Liver (tissue), 9 donors: ENCODE data around the gene TBCD. TPM values are rescaled to one million over a fixed set of nuclear protein-coding genes. Genes with fewer than 3 reads are reported as not detected.

Source experiments
- DNase-seq: peaks from one replicate; pipeline ENCODE4 v3.0.0-alpha.2; 2017; ENCODE audit warnings: low spot score
- H3K27ac ChIP-seq, 2 donors: one replicate each; pipeline ENCODE4 v1.7.0; 2013; ENCODE audit warnings: inconsistent platforms in 2 of 2, low read length in 2 of 2, control low read depth in 1 of 2, low read depth in 1 of 2, mild to moderate bottlenecking in 1 of 2
- H3K27me3 ChIP-seq, 4 donors: one replicate each; pipeline versions ENCODE4 v1.6.1 to v1.7.0; 2013; ENCODE audit warnings: low read length in 3 of 4, inconsistent platforms in 1 of 4, mild to moderate bottlenecking in 1 of 4, moderate library complexity in 1 of 4; ENCODE audit not compliant: control insufficient read depth in 4 of 4, insufficient read depth in 4 of 4
- H3K36me3 ChIP-seq, 4 donors: one replicate each; pipeline versions ENCODE4 v1.6.1 to v1.7.0; 2013; ENCODE audit warnings: low read length in 3 of 4, mild to moderate bottlenecking in 3 of 4, low read depth in 1 of 4, moderate library complexity in 1 of 4; ENCODE audit not compliant: control insufficient read depth in 4 of 4, insufficient read depth in 3 of 4
- H3K4me1 ChIP-seq, 4 donors: one replicate each; pipeline versions ENCODE4 v1.6.1 to v1.7.0; 2013; ENCODE audit warnings: low read length in 3 of 4, mild to moderate bottlenecking in 3 of 4, moderate library complexity in 1 of 4; ENCODE audit not compliant: control insufficient read depth in 4 of 4, insufficient read depth in 4 of 4
- H3K4me3 ChIP-seq, 3 donors: one replicate each; pipeline versions ENCODE4 v1.6.1 to v1.7.0; 2013; ENCODE audit warnings: low read length in 3 of 3, control low read depth in 1 of 3, low read depth in 1 of 3, mild to moderate bottlenecking in 1 of 3
- H3K9ac ChIP-seq, 2 donors: one replicate each; pipeline ENCODE4 v1.7.0; 2013; ENCODE audit warnings: low read length in 2 of 2, mild to moderate bottlenecking in 2 of 2, moderate library complexity in 2 of 2, control low read depth in 1 of 2, low read depth in 1 of 2
- H3K9me3 ChIP-seq, 4 donors: one replicate each; pipeline versions ENCODE4 v1.6.1 to v1.7.0; 2013; ENCODE audit warnings: low read length in 3 of 4; ENCODE audit not compliant: control insufficient read depth in 4 of 4
- ATF3 ChIP-seq: IDR thresholded peaks from 2 replicates; pipeline ENCODE4 v1.6.1; 2016; ENCODE audit warnings: antibody characterized with exemption
- CTCF ChIP-seq: fragments of 150-350 bp; IDR thresholded peaks from 2 replicates; pipeline ENCODE4 v1.5.1; 2017; ENCODE audit warnings: improper control_type of control experiment, low read depth, low read length; ENCODE audit not compliant: missing input control
- EGR1 ChIP-seq, 2 donors: IDR thresholded peaks; 2 replicates each; pipeline ENCODE4 v1.6.1; 2016 to 2018; ENCODE audit warnings: antibody characterized with exemption in 2 of 2, low read depth in 2 of 2
- FOXA1 ChIP-seq: IDR thresholded peaks from 2 replicates; pipeline ENCODE4 v1.6.1; 2016; ENCODE audit warnings: antibody characterized with exemption
- FOXA2 ChIP-seq: IDR thresholded peaks from 2 replicates; pipeline ENCODE4 v1.6.1; 2016; ENCODE audit warnings: antibody characterized with exemption
- GABPA ChIP-seq, 2 donors: IDR thresholded peaks in 1 of 2; conservative IDR thresholded peaks in 1 of 2; 2 replicates each; pipeline ENCODE4 v1.6.1; 2016; ENCODE audit warnings: antibody characterized with exemption in 2 of 2, mild to moderate bottlenecking in 1 of 2, moderate library complexity in 1 of 2
- HNF4A ChIP-seq, 2 donors: conservative IDR thresholded peaks; 2 replicates each; pipeline ENCODE4 v1.6.1; 2016; ENCODE audit warnings: antibody characterized with exemption in 2 of 2, mild to moderate bottlenecking in 2 of 2
- HNF4G ChIP-seq: IDR thresholded peaks from 2 replicates; pipeline ENCODE4 v1.6.1; 2016; ENCODE audit warnings: antibody characterized with exemption
- JUND ChIP-seq, 2 donors: IDR thresholded peaks; 2 replicates each; pipeline ENCODE4 v1.6.1; 2016; ENCODE audit warnings: antibody characterized with exemption in 2 of 2
- MAX ChIP-seq: IDR thresholded peaks from 2 replicates; pipeline ENCODE4 v1.6.1; 2016; ENCODE audit warnings: antibody characterized with exemption
- NR2F2 ChIP-seq: IDR thresholded peaks from 2 replicates; pipeline ENCODE4 v1.6.1; 2016; ENCODE audit warnings: antibody characterized with exemption
- RAD21 ChIP-seq, 2 donors: IDR thresholded peaks; 2 replicates each; pipeline ENCODE4 v1.6.1; 2016; ENCODE audit warnings: antibody characterized with exemption in 2 of 2, mild to moderate bottlenecking in 2 of 2
- RXRA ChIP-seq, 2 donors: IDR thresholded peaks; 2 replicates each; pipeline ENCODE4 v1.6.1; 2017 to 2018; ENCODE audit warnings: antibody characterized with exemption in 2 of 2, mild to moderate bottlenecking in 1 of 2
- SP1 ChIP-seq: IDR thresholded peaks from 2 replicates; pipeline ENCODE4 v1.6.1; 2018; ENCODE audit warnings: antibody characterized with exemption, mild to moderate bottlenecking
- TAF1 ChIP-seq: conservative IDR thresholded peaks from 2 replicates; pipeline ENCODE4 v1.6.1; 2016; ENCODE audit warnings: antibody characterized with exemption, mild to moderate bottlenecking
- YY1 ChIP-seq: IDR thresholded peaks from 2 replicates; pipeline ENCODE4 v1.6.1; 2016; ENCODE audit warnings: antibody characterized with exemption, mild to moderate bottlenecking
- WGBS: extraction: QIAGEN DNeasy Blood & Tissue Kit; methylation state at CpG from one replicate; pipeline ENCODE4 v1.1.7; 2013; 5-methylcytosine and 5-hydroxymethylcytosine counted together
- polyA plus RNA-seq, 2 donors: library from polyadenylated mRNA; stranded (reverse) in 1 of 2; unstranded in 1 of 2; fragments of 200-250 nt in 1 of 2; fragments of >200 nt in 1 of 2; fragmentation: Nextera tagmentation in 1 of 2; extraction: Ambion mirVana in 1 of 2; gene quantifications; one replicate each; pipeline versions ENCODE4 v1.2.1 to v1.2.3, GENCODE V29; 2013 to 2015
- total RNA-seq, 2 donors: library from RNA; depleted of rRNA; stranded (reverse); fragments of >200 nt; gene quantifications; one replicate each; pipeline ENCODE4 v1.2.3, GENCODE V29; 2014
- donor health status: healthy.
- donor health status: healthy.
- donor health status: healthy.
- donor health status: healthy.
- donor health status: healthy.

The TBCD gene
- total and polyA plus RNA-seq, 4 donors = 29.8 to 42.2 (median 33.0) TPM

GRCh38 chr17:82938486-82938872, 186.6 kb downstream of the TBCD start:
- Histone ChIP-seq H3K9me3 (no peaks in the 10 kb centered on the region), H3K4me1 (no peaks in the 10 kb centered on the region), H3K27ac (no peak overlapping the region), H3K27me3 (no peaks in the 10 kb centered on the region), H3K9ac (no peak overlapping the region), H3K4me3 (no peak overlapping the region), H3K36me3 (peaks cover 4 to 65% (median 14%) of the 10 kb centered on the region in 4 donors)
- no peak for TF ChIP-seq JUND (IDR thresholded peaks at IDR 0.05)
- no peak for TF ChIP-seq ATF3
- no peak for TF ChIP-seq HNF4A (conservative IDR thresholded peaks at IDR 0.05)
- TF ChIP-seq MAX = no peak
- no peak for TF ChIP-seq TAF1
- TF ChIP-seq GABPA (IDR thresholded peaks at IDR 0.05 in 1 of 2, conservative IDR thresholded peaks at IDR 0.05 in 1 of 2) = no peak
- no peak for TF ChIP-seq NR2F2
- TF ChIP-seq RXRA (IDR thresholded peaks at IDR 0.05) = no peak
- WGBS = 94% methylated on average over 8 of the region's 8 CpGs
- no peak for DNase-seq

- Histone ChIP-seq H3K27ac (no peak overlapping the region), H3K4me1 (no peaks in the 10 kb centered on the region), H3K27me3 (no peaks in the 10 kb centered on the region), H3K4me3 (no peak overlapping the region), H3K9me3 (peaks cover 0 to 2% (median 0%) of the 10 kb centered on the region in 4 donors), H3K9ac (no peak overlapping the region), H3K36me3 (peaks cover 4 to 68% (median 19%) of the 10 kb centered on the region in 4 donors)
- WGBS = 93% methylated on average over 26 of the region's 26 CpGs
- TF ChIP-seq YY1 (no peak), CTCF (no peak), RAD21 (IDR thresholded peaks at IDR 0.05) (no peak), ATF3 (no peak), RXRA (IDR thresholded peaks at IDR 0.05) (no peak), TAF1 (no peak), FOXA1 (no peak), JUND (IDR thresholded peaks at IDR 0.05) (no peak), NR2F2 (no peak), EGR1 (IDR thresholded peaks at IDR 0.05; ENCODE audit: low read depth in 2 of 2) (no peak), SP1 (no peak), HNF4G (no peak), MAX (no peak), GABPA (IDR thresholded peaks at IDR 0.05 in 1 of 2, conservative IDR thresholded peaks at IDR 0.05 in 1 of 2) (no peak), FOXA2 (no peak)
- DNase-seq = no peak
These were observed 187.2 kb downstream of the TBCD start for GRCh38 chr17:82938873-82939620.
